Measurements from ENCODE around the gene MYNN.
A peak's percentile ranks its signal among the peaks of the same experiment; 100 is the strongest.
"Not testable (repeated sequence)": the region's sequence is repeated elsewhere in the genome, so short reads cannot be mapped to it uniquely, and the experiment has no call there.

MYNN gene

DNA sequence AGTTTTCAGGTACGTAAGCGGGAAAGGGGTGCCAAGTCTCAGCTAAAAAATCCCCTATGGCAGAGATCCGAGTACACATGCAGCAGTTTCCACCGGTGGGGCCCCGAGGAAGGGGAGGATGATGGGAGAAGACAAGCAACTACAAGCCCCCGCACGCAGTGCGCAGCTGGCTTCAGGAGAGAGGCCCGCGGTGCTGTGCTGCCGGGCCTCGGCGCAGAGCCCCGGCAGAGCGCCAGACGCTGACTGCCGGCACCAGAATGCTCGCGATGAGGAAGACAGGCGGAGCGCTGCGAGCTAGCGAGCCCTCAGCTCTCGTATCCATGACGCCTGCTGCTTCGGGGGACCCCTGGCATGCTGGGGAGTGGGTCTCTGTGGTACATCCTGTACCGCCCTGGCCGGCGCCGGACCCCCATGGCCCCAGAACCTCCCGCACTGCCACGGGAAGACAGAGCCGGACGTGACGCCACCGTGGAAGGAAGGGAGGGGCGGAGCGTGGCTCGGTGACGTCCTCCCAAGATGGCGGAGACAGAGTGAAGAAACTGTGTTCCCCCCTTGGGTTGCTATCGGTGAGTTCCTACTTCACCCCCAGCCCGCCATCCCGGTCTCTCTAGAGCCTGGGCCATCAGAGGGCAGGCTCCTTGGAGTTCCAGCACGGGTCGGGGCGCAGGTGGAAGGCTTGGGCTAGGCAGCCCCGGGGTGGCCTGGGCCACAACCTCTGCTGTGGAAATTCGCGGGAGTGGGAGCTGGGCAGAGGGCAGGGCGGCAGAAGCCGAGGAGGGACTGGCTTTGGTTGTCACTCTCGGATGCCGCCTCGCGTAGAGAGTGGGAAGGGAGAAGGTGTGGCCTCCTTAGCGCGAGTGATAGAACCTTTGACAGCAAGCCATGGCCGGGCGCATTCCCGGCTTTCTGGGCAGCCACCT, at the start of gene MYNN:
Gene MYNN, plus strand, starts transcription at position 500 of the 920 bp plus-strand sequence. CDS start 900 bp downstream, outside the sequence.
- peak; percentile 94 for DNase-seq

DNA sequence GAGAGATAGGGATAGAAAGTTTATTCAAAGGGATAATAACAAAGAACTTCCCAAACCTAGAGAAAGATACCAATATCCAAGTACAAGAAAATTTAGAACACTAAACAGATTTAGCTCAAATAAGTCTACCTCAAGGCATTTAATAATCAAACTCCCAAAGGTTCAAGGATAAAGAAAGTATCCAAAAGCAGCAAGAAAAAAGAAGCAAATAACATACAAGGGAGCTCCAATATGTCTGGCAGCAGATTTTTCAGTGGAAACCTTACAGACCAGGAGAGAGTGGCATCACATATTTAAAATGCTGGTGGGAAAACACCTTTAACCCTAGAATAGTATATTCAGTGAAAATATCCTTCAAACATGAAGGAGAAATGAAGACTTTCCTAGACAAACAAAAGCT, 41.3 kb upstream of the MYNN start:
- DNase-seq: not testable (repeated sequence)

DNA sequence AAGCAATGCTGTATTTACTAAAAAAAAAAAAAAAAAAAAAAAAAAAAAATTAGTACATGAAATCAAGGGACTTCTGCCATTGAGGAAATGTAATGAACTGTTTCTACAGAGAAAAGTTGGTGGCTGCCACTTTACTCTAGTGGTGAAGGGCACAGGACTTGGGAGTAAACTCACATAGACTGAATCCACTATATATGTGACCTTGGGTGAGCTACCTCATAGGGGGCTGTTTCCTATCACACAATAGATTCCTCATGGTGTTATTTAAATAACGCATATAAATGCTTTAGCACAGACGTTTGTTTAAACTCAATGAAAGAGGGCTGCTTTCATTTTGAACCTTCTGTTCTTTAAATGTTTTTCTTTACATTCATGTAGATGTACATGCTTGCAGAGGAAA, 34.1 kb upstream of the MYNN start:
- no peak for DNase-seq

DNA sequence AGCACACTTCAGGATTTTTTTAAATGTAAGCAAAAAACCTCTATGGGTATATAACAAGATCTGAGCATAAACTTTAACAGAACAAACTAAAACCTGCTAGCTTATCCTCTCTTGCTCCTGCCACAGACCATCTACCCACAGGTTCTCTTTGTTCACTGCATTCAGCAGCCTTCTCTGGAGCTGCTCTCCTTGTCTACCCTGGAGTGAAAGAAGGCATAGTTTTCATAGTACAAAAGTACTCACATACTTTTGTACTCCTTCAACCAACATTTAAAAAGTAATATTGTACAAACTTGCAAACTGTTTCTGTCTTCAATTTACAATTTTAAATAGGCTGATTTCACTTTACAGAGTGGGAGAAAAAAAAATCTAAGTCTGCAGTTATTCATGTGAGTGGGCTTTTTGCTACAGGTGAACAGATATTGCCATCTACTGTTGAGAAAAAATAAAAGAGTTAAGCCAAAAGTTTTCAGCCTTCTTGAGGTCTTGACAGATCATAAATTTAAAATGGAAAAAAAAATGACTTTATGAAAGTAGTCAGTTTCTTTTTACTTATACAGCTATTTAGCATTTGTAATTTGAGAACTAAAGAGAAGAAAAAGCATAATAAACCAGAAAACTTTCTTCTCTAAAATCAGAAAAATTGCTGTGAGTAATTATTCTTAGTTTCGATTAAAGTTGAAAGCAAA, 28.7 kb upstream of the MYNN start:
- peak; percentile 13 for DNase-seq

DNA sequence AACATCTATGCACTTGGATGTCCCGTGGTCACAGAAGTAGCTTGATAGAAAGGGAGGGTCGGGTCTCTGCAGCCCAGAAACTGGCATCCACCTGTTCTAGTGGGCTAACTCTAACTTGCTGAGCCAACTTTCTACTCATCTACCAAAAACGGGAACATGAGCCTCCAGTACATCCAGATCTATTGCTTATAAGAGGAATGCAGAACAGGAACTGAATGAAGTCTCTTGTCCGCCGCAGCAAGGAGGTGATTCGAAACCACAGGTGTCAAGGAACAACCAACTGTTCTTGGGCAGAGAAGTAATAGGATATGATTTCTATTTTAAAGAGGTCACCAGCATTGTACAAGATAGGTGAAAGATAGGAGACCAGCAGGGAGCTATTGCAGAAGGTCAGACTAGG, 26.3 kb upstream of the MYNN start:
- DNase-seq: no peak

DNA sequence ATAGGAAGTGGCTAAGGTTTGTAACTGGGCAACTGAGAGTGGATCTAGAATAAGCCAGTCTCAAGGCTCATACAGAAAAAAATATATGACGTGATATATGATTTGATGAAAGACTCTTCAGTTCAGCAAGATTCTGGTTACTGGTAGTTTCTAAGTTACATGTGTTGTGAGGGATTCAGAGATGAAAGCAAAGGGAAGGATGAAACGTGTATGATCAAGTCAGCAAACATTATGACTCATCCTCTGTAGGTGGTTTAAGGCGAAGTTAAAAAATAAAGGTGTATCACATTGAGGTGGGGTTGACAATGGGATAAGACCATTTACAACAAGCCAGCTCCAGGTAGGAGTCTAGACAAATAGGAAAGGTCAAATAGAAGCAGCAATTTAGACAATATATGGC, 24.5 kb upstream of the MYNN start:
- DNase-seq: no peak

DNA sequence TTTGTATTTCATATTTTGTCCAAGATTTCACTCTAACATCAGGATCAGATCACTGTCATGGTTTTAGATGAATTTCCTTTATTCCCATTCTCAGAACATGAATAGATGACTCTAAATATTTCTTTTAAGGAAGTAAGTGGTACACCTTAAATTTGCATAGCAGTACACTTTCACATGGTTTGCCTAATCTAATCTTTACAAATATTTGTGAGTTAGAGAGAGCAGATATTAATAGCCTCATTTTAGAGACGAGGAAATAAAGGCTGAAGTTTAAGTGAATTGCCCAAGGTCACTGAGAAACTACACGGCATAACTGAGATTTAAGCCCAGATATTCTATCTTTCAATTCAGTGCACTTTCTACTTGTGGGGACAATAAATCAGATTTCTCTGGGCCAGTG, 22.5 kb upstream of the MYNN start:
- DNase-seq: no peak

DNA sequence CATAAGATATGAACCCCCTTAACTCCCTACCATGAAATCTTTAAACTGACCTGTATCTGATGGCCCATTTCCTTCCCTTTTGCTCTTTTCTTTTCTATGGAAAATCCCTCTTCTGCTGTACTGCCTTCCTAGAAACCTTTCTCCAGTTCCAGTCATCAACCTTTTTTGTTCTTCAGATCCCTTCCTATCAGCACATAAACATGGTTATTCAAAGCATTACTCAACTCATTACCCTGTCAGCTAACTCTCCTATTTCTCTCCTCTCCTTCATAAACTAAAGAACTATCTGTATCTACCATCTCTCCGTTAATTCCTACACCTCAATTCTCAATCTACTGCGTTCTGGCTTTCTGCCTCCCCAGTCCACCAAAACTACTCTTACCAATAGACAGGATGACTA, 21.3 kb upstream of the MYNN start:
- DNase-seq: no peak

DNA sequence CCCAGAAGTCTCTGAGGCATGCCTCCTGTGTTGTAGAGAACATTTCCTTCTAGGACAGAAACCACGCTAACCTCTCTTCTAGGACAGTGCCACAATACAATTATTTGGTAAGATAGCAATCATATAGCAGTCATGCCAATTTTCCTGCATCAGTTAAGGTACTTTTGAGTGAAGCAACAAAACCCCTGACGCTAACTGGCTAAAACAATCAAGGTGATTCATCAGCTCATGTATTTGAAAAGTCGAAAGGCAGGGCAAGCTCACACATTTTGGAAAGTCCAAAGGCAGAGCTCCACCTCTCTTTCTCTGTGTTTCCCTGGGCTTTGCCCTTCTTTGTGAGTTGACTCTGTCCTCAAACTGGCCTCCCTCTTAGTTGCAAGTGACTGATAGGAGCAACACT, 18.5 kb upstream of the MYNN start:
- no peak for DNase-seq

DNA sequence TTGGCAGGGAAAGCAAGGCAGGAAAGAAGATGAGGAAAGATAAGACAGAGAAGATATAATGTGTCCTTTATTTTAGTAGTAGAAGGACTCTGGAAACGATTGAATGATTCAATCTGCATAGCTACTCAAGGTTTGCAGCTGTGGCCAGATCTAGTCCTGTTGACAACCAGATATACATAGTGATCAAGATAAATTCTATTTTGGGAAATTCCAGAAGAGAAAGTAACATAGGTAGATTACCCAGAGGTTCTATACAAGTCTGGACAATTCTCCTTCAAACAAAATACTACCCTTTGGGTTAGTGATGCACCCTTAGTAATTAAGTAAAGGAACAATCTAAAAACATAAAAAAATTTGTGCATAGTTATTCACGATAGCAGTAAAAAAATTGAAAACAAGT, 17.7 kb upstream of the MYNN start:
- DNase-seq: no peak

DNA sequence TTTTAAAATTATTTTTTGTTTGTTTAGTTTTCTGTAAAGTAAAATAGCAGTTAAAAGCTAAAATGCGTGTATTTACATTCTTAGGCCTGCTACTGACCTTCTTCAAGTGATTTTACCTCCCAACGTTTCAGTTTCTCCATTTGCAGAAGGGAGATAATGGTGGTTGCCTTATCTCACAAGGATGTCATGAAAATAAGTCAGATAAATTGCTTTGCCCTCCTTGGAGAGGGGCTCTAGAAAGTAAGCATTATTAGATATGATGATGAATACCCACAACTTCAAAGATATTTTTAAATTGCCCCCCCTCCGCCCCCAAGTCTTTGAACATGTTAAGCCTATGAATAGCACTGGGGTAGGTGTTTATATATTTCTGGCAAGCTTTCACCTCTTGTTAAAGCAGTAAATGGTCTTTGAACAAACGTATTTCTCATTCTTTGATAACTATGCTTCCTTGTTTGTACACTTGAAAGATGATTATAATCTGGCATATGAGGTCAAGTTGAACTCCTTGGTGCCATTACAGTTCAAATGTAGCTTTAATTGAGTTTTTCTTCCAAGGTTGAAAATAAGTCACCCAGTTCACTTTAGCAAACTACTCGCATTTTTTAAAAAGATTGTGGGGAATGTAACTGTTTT, 14.7 kb upstream of the MYNN start:
- no peak for DNase-seq

DNA sequence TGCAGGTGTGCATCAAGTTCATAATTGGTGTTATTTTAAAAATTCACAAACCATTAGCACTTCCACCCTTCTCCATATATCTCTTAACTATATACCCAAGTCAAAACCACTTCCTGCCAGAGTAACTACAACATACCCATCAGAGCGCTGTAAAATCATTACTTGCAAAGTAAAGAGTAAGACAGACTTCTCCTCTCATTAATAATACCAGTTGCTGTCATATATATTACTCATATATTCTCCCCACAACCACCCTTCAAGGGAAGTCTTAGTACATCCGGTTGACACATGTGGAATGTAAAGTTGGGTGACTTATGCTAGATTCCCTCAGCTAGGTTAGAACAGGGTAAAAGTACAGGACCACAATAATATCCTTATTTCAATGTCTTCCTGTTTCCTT, 13.9 kb upstream of the MYNN start:
- DNase-seq: no peak

DNA sequence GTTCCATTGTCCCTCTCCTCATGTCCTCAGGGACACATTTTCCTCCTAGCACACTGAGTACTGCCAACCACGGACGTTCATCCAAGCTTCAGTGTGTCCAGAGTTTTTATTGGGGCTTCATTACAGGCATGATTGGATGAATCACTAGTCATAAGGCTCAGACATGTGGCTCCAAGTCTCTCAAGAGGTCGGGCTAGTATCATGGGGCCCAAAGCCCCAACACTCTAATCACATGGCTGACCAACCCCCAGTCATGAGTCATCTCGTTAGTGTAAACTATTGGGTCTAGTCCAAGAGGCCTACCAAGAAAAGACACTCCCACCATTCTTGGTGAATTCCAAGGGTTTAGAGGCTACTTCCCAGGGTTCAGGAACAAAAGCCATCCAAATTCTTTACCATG, 12.7 kb upstream of the MYNN start:
- no peak for DNase-seq

DNA sequence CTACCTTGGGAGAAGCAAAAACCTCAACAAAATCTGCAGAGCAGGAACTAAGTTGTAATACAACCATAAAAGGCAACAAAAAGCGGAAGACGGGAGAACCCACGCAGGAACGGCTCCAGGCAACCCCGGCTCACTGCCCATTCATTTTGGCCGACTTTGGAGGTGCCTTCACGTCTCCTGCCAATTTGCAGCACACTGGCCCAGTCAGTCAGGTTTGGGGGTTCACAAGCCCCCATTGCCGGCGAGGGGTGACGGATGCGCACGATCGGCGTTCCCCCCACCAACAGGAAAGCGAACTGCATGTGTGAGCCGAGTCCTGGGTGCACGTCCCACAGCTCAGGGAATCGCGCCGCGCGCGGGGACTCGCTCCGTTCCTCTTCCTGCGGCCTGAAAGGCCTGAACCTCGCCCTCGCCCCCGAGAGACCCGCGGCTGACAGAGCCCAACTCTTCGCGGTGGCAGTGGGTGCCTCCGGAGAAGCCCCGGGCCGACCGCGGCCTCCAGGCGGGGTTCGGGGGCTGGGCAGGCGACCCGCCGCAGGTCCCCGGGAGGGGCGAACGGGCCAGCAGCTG, 8.8 kb upstream of the MYNN start:
- peak; percentile 50 for DNase-seq

DNA sequence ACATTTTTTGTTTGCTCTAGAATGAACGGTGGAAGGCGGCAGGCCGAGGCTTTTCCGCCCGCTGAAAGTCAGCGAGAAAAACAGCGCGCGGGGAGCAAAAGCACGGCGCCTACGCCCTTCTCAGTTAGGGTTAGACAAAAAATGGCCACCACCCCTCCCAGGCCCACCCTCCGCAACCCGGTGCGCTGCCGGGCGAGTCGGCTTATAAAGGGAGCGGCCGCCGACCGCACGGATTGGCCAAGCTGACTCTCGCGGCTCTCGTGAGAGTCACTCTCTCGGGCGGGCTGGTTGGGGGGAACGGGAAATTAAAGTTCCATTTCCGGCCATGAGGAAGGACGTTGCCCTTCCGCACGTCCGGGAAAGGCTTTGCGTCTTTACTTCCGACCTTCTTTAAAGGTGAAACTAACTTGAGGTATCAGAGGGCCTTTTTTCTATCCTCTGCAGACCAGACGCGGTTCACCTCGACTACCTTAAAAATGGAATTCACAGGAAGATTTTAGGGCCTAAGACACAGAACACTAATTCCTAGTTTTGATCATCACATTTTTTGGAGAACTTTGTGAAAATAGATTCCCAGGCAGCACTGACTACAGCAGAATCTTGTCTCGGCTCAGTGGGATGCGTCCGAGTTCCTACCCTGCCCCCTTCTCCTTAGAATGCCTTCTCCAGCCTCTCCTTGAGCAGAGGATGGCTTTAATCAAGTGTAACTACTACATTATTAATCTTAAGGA, 8.1 kb upstream of the MYNN start, which contains the start of gene TERC:
Gene TERC, minus strand, starts transcription at position 179 of the 731 bp plus-strand sequence.
- DNase-seq: peak; percentile 99

DNA sequence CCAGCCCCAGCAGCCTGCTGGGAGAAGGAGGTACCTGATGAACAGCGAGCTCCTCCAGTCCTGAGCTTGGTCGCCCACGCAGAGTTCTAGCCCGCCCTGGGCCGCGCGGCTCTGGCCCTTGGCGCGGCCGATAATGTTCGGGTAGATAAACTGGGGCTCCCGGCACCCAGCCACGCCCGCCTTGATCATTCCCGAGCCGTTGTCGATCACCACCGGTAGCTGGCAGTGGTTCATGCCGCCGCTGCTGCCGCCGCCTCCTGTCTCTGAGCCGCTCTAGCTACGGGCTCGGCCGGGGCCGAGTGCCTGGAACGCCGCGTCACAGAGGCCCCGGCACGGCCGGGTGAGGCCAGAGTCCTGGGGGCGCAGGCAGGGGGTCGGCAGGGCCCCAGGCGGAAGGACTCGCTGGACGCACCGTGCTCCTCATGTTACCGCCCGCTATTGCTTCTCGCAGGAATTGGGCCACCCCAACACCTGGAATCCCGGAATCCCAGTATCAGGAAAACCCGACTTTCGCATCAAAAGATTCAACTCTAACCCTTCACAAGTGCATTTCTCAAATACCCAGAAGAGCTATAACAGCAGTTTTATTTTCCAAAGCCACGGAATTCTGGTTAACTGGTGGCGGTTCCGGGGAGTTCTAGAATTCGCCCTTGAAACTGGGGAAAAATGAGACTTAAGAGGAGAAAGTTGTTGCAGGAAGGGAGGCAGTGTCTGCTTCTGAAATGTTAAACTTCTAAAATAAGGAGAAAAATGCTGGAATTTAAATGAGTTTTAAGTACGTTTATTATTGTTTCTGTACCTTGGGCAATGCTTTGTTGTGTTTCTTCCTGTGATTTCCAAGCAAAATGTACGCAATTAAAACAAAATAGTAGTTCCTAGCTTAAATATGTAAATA, 3.7 kb upstream of the MYNN start, which contains the start of gene ACTRT3:
Gene ACTRT3, minus strand, starts transcription at position 275 of the 895 bp plus-strand sequence. Its CDS starts 41 bp downstream, at position 234.
- peak; percentile 45 for DNase-seq

DNA sequence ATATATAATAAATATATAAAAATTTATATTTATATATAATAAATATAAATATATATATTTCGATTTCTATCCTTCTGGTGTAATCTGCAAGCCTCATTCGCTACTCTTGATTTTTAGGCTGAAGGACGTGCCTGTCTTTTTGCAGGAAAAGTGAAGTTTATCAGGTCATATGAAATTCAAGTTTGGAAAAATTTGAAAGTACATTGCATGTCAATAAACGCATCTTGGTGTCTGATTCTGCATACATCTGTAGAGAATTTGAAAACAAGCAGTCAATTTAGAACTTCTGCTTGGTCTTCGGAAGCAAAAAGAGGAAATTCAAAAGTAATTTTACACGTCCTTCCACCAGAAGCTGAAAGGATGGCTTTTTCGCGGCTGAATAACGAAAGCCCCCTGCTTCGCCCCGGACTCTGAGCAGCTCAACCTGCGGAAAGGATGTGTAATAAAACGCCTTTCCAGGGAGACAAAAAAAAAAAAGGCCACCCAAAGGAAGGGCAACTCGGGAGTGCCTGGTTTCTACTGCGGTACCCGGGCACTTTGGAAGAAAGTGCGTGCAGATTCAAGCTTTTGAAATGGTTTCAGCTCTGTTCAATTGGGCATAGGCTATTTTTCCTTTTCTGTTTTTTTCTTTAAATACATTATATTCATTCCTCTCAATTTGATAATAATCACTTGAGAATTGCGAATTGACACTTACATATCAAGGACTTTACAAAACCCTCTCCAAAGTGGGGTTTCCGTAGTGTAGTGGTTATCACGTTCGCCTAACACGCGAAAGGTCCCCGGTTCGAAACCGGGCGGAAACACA, 1.5 kb upstream of the MYNN start:
- peak; percentile 90 for DNase-seq

DNA sequence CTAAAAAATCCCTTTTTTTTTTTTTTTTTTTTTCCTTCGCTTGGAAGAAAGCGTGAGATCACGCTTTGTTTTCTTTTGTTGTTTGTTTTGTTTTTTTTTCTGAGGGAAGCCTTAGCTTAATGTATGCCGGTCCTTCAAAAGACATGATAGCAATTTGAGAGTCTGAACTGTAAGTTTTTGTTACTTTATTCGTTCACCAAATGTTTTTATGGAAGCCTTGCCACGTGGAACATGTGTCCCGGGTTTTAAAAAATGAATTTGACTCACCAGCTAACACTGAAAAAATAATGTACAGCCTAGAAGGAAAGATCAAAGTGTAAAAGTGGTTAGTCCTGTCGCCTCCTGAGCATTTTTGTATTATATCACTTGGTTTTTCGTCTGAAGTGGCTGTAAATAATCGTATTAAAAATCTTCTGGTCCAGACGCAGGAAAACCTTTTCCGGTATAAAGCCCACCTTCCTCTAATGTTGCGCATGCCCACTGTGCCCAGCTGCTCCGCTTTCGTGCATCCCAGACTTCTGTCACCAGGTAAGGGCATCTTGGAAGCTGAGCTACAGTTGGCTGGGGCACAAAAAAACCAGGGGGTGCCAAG, 795 bp upstream of the MYNN start:
- peak; percentile 90 for DNase-seq

DNA sequence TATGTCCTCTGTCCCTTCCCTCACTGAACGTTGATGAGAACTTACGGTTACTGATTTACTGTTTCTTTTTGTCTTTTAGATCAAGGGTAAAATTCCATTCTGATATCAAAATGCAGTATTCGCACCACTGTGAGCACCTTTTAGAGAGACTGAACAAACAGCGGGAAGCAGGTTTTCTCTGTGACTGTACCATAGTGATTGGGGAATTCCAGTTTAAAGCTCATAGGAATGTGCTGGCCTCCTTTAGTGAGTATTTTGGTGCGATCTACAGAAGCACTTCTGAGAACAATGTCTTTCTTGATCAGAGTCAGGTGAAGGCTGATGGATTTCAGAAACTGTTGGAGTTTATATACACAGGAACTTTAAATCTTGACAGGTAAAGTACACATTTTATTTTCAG, 990 bp downstream of the MYNN start:
- DNase-seq: no peak

DNA sequence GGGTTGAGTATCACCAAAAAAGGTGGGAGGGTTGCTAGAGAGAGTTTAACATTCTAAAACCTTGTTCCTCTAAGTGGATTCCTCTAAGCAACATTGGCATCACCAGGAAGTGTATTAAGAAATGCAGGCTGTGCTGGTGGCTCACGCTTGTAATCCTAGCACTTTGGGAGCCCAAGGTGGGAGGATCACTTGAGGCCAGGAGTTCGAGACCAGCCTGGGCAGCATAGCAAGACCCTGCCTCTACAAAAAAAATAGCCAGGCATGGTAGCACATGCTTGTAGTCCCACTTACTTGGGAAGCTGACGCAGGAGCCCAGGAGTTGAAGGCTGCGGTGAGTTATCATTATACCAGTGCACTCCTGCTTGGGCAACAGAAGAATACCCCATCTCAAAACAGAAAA, 4.6 kb downstream of the MYNN start:
- no peak for DNase-seq

Data from COR-L47 (cell line).